Measurements from ENCODE around the gene CEP63.
"Not testable (repeated sequence)": the region's sequence is repeated elsewhere in the genome, so short reads cannot be mapped to it uniquely, and the experiment has no call there.

Gene CEP63

DNA sequence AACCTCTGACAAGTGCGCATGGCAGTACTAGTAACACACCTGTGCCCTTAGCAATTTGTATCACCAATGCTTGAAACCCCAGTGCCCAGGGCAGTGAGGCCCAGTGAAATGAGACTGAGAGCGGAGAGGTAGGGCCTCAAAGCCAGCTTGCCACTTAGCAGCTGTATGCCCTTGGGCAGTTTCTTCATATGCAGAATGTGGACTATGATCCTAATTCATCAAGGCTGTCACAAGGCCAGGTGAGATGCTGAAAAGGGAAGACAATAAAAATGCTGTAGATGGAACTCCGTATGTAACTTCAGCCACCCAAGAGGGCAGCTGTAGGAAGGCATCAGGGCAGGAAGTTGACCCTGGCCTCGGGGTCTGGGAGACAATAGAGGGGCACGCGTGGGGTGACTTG is 90.6 kb downstream of the CEP63 start:
- no peak for TF ChIP-seq CTCF (IDR thresholded peaks at IDR 0.05; ENCODE audit: insufficient read depth, low read length, poor library complexity, severe bottlenecking)
- DNase-seq (ENCODE audit: extremely low read depth, insufficient read length): no peak
- H3K27me3 ChIP-seq (replicated peaks; ENCODE audit: control insufficient read depth, insufficient read depth, low read length): no peaks in the 10 kb centered on the region

DNA sequence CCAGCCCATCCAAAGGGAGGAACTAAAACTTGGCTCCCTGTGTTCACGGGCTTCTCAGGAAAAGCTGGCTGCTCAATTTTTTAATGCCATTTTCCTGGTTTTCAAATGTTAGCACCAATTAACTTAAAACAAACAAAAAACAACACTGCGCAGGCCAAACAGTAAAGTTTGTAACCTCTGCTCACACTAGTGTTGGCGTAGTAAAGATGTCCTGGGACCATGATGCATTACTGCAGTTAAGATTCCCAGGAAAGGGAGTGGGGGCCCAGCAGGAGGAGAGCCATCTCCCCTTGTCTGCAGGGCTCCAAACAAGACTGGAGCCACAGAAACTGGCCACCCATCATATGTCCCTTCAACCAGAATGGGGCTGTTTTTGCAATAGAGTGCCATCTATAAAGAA is 91.0 kb downstream of the CEP63 start:
- no peak for TF ChIP-seq CTCF (IDR thresholded peaks at IDR 0.05; ENCODE audit: insufficient read depth, low read length, poor library complexity, severe bottlenecking)
- DNase-seq (ENCODE audit: extremely low read depth, insufficient read length): no peak
- H3K4me3 ChIP-seq (replicated peaks; ENCODE audit: low read depth, low read length): no peak overlapping the region
- H3K27me3 ChIP-seq (replicated peaks; ENCODE audit: control insufficient read depth, insufficient read depth, low read length): no peaks in the 10 kb centered on the region
- H3K36me3 ChIP-seq (ENCODE audit: control insufficient read depth, insufficient read depth, low read length): no peaks in the 10 kb centered on the region

More for the DNA sequence above, 90.6 kb downstream of the CEP63 start:
- Histone ChIP-seq H3K4me3 (replicated peaks; ENCODE audit: low read depth, low read length) (no peak overlapping the region), H3K36me3 (ENCODE audit: control insufficient read depth, insufficient read depth, low read length) (no peaks in the 10 kb centered on the region)

- no peak overlapping the region for H3K4me3 ChIP-seq (replicated peaks; ENCODE audit: low read depth, low read length)
- no peak for DNase-seq (ENCODE audit: extremely low read depth, insufficient read length)
- H3K27me3 ChIP-seq (replicated peaks; ENCODE audit: control insufficient read depth, insufficient read depth, low read length): no peaks in the 10 kb centered on the region
- H3K36me3 ChIP-seq (ENCODE audit: control insufficient read depth, insufficient read depth, low read length): no peaks in the 10 kb centered on the region
- no peak for TF ChIP-seq CTCF (IDR thresholded peaks at IDR 0.05; ENCODE audit: insufficient read depth, low read length, poor library complexity, severe bottlenecking)
These were observed 93.3 kb downstream of the CEP63 start for GRCh38 chr3:134579141-134579665.

GRCh38 chr3:134590766-134591165 is 104.9 kb downstream of the CEP63 start:
- no peaks in the 10 kb centered on the region for H3K36me3 ChIP-seq (ENCODE audit: control insufficient read depth, insufficient read depth, low read length)
- DNase-seq (ENCODE audit: extremely low read depth, insufficient read length): no peak
- H3K27me3 ChIP-seq (replicated peaks; ENCODE audit: control insufficient read depth, insufficient read depth, low read length): no peaks in the 10 kb centered on the region
- no peak overlapping the region for H3K4me3 ChIP-seq (replicated peaks; ENCODE audit: low read depth, low read length)
- no peak for TF ChIP-seq CTCF (IDR thresholded peaks at IDR 0.05; ENCODE audit: insufficient read depth, low read length, poor library complexity, severe bottlenecking)

- H3K4me3 ChIP-seq (replicated peaks; ENCODE audit: low read depth, low read length): no peak overlapping the region
- H3K27me3 ChIP-seq (replicated peaks; ENCODE audit: control insufficient read depth, insufficient read depth, low read length): no peaks in the 10 kb centered on the region
- no peaks in the 10 kb centered on the region for H3K36me3 ChIP-seq (ENCODE audit: control insufficient read depth, insufficient read depth, low read length)
- TF ChIP-seq CTCF (IDR thresholded peaks at IDR 0.05; ENCODE audit: insufficient read depth, low read length, poor library complexity, severe bottlenecking): no peak
- DNase-seq (ENCODE audit: extremely low read depth, insufficient read length): no peak
These were observed 106.9 kb downstream of the CEP63 start for GRCh38 chr3:134592806-134593205.

- Histone ChIP-seq H3K4me3 (replicated peaks; ENCODE audit: low read depth, low read length) (no peak overlapping the region), H3K36me3 (ENCODE audit: control insufficient read depth, insufficient read depth, low read length) (no peaks in the 10 kb centered on the region), H3K27me3 (replicated peaks; ENCODE audit: control insufficient read depth, insufficient read depth, low read length) (no peaks in the 10 kb centered on the region)
- DNase-seq (ENCODE audit: extremely low read depth, insufficient read length): no peak
- TF ChIP-seq CTCF (IDR thresholded peaks at IDR 0.05; ENCODE audit: insufficient read depth, low read length, poor library complexity, severe bottlenecking): no peak
These were observed 108.5 kb downstream of the CEP63 start for GRCh38 chr3:134594331-134594741.

GRCh38 chr3:134594986-134595385 is 109.1 kb downstream of the CEP63 start:
- not testable (repeated sequence) for H3K27me3 ChIP-seq (replicated peaks; ENCODE audit: control insufficient read depth, insufficient read depth, low read length); H3K4me3 ChIP-seq (replicated peaks; ENCODE audit: low read depth, low read length); H3K36me3 ChIP-seq (ENCODE audit: control insufficient read depth, insufficient read depth, low read length); DNase-seq (ENCODE audit: extremely low read depth, insufficient read length)
